Activated CD4-positive, alpha-beta T cell treated with anti-CD3 and anti-CD28 coated beads, Interleukin-2, amount 50 U/mL, for 24 hours (primary cell): ENCODE results near the gene TMEM208.

Experiments used
- DNase-seq, 2 donors: peaks; one replicate each; pipeline ENCODE4 v3.0.0-alpha.2; 2020; ENCODE audit warnings: low read depth in 1 of 2, low spot score in 1 of 2

The TMEM208 gene

DNA sequence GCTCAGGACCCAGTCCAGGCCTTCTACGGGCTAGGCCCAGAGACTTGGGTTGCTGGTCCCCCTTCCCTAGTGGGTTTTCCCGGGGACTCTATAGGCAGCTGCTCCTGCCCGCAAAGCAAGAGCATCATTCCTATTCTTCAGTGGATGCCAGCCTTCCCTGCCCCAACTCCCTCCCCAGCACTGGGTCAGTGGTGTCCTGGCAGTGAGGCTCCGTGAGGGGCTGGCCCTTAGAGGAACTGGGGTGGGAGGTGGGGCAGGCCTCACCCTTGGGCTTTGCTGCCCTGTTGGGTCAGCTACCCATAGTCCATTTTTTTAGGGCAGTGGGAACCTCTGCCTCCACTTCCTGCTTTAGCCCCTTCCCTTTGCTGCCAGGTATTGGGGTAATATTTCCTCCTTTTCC is 44.5 kb downstream of the TMEM208 start:
- no peak for DNase-seq

- no peak for DNase-seq
Measured at GRCh38 chr16:67275321-67275720, 48.4 kb downstream of the TMEM208 start.

GRCh38 chr16:67277294-67277998 is 50.5 kb downstream of the TMEM208 start:
- DNase-seq: no peak

GRCh38 chr16:67277999-67278772 is 51.3 kb downstream of the TMEM208 start:
- no peak for DNase-seq
